Adrenal gland (tissue), 5 donors: ENCODE results near the gene TLN1.

Experiments
- CTCF ChIP-seq, 6 experiments: fragments of 450-650 bp in 4 of 6; fragments of 200-600 bp in 2 of 6; sonication (generic) in 1 of 6; IDR thresholded peaks; 1 replicate in 5 of 6; 2 replicates in 1 of 6; pipeline versions ENCODE4 v1.5.1 to v1.8.0; 2016 to 2021; ENCODE audit warnings: antibody characterized with exemption in 6 of 6, mild to moderate bottlenecking in 2 of 6, moderate library complexity in 1 of 6
- POLR2A ChIP-seq, 2 donors: fragments of 450-650 bp; IDR thresholded peaks; one replicate each; pipeline ENCODE4 v1.6.1; 2017; ENCODE audit warnings: antibody characterized with exemption in 2 of 2, mild to moderate bottlenecking in 2 of 2, moderate library complexity in 1 of 2
- donor health status: DM: no; HTN: no; CAD: no.

- TF ChIP-seq CTCF (IDR thresholded peaks at IDR 0.05) (no peak), POLR2A (IDR thresholded peaks at IDR 0.05) (peak in 1 of 2 donors; percentile 56)
These were observed 43.1 kb downstream of the TLN1 start for GRCh38 chr9:35688558-35689541.
